ENCODE results near the gene ATP7B.

ATP7B gene

DNA sequence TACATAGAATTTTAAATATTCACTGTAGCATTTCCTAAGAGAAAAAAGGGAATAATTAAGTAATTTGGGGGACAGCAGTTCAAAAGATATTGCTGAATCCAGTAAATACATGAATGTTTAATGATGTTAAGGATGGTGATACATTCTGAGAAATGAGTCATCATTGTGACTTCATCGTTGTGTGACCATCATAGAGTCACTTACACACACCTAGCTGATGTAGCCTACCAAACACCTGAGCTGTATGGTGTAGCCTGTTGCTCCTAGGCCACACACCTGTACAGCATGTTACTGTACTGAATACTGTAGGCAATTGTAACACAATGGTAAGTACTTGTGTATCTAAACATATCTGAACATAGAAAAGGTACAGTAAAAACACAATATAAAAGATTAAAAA, 34.8 kb downstream of the ATP7B start:
- DNase-seq, result no peak

DNA sequence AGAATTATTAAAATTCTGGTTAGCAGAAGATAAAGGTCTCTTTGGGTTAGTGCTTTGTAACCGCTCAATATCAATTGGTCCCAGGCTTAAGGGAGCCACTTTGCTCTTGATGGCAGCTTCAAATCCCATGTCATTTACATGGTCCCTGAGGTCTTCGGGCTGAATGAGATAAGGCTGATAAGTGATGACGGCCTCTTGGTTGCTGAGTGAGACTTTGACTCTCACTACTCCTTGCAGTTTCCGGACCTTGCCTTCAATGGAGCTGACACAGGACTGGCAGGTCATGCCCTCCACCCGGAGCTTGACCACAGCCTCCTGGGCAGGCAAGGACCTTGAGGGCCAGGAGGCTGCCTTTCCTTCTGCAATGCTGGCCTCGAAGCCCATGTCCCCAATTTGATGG, 36.8 kb downstream of the ATP7B start:
- DNase-seq, result no peak

DNA sequence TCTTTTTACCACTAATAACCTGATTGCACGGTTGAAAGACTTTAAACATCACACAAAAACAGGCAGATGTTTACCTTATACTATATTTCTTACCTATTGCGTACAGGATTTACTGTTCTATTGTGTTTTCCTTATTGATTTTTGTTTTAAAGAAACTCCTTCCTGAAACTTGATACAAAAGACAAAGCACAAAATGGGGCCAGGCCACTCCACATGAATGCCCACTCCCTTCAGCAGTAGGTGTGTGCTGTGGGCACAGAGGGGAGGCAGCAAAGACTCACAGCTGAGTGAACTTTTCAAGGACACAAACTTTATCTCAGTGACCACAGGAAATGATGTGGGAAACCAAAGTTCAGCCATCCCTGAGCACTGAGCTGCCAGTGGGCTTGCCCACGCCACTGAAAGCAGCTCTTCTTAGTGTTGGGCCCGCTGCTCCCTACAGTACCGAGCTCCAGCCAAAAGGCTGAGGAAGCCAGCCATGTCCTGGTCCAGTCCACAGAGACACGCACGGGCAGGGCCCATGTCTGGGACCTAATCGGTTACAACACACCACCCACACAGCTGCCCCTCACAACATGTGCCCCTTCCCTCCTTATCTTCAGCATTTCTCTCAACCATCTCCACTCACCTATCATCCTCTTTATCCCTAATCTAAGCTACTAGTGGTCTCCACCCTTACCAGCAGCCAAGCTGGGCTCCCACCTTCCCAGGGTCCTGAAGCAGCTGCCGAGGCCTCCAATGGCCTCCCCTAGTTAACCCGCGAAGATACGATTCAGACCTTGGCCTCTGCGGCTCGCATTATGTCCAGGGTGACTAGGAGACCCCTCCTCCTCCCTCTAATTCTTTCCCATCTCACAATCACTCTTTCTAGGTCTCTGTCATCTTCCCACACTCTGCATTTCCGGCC, 39.5 kb downstream of the ATP7B start:
- DNase-seq, result no peak

DNA sequence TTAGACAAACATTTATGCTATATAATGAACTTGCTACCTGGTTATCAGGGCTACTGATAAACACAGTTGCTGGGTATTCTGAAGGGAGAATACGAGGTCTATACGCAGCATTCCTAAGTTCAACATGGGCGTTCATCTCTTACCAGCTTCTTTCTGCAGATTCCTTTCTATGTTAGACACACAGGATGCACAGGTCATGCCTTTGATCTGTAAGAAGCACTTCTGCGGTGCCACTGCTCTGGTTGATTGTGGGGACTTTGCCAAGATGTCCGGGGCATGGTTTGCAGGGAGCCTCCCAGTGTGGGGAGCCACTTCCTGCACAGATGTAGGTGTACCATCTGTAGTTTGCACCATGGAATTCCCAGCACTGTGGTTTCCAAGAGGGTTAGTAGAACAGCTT, 40.9 kb downstream of the ATP7B start:
- DNase-seq, result no peak

DNA sequence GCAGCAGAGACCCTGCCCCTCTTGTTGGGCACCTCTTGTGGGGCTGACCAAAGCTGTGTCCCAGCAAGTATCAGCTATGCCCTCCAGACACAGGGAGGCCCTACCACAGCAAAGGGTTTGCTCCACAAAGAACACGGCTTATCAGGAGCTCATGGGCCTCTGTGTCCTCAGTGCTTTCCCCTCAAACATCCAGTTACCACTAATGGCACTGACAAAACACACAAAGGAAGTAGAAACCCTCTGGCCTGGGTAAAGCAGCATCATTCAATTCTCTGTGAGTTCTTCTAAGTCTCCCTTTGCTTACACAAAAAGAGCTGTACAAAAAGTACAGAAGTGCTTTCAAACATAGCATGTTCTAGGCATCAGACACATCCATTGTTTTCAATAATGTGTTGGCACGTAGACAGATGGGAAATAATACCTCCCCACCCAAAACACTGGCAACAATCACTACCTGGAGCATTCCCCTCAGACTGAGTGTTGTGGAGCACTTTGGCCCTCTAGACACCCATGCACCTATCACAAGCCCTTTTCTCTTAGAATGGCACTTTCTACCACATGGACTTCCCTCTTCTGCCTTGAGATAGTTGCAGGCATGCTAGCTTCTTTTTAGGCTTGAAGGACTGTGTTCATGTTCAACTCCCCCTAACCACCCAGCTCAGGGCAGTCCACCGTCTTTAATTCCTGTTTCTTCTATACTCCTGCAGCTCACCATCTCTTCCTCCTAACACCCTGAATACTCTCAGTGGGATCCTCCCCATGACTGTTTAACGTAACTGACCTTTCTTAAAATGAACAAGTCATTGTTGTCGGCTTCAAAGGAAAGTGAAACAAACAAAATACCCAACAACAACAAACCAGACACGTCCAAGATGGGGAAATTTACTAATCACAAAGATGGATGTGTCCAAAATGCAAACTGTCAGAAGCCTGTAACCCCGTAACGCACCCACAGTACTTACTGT, 43.5 kb downstream of the ATP7B start:
- no peak for DNase-seq

DNA sequence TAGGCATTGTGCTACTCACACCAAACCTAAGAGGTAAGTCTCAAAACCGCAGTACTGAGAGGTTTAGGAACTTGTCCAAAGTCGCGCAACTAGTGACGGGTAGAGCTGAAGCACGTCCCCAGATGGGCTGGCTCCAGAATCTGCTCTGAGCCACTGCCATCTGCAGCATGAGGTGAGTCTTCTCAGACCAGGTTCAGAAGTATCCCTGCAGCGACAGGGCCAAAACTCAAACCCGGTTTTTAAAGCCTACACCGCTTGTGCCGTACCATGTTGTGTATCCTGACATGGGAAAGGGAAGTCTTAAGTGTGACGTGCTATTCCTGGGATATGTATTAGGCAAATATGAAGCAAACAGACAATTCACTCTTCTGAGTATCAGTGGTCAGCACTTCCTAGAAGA, 45.1 kb downstream of the ATP7B start:
- DNase-seq, result no peak

DNA sequence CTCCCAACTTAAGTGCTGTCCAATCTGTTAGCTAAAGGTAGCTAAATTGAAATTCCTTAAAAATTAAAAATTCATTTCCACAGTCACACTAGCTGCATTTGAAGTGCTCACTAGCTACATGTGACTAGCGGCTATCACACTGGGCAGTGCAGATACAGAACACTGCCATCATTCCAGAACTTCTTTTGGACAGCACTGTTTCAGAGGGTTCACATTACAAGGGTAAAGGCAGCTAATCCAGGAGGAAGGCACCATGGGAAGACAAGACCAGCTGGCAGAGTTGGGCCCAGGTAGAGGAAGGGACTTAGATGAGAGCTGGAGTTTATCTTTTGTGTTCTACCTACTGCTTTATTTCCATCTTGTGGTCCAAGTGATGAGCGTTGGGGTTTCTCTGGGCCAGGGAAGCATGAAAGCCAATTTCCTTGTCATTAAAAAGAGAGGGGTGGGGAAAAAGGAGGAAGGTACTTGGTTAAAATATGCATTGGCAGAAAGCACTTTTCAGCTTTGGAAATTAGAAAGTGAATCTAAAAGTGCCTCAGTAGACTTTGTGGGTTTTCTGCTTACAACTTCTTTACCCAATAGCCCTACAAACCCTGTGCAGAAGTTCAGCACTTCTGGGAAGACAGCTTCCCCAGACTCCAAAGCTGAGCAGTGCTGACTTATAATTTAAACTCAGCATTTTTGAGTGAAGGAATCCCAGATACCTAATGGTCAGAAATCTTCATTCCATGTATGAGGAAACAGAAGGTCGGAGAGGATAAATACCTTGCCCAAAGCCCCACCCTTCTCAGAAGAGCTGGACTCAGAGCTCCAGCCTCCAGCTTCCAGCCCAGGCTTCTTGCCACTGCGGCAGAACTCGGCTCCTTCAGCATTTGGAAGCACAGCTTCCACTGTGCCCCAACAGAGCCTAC, 49.5 kb downstream of the ATP7B start:
- DNase-seq, result no peak

DNA sequence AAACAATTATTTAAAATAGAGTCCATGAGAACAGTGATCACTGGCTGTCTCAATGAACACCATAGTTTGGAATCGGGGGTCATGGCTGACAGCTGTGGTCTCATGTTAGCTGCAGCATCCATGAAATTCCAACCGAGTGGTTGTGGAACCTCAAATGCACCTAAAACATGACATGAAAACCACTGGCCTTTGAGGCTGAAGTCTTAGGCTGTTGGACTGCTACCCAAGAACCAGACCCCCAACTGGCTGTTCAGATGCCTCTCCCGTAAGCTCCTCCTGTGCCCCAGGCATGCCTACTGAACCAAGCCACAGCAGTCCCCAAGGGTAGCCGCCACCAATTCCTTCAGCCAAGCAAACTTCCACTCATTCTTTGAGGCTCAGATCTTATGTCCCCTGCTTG, 50.5 kb downstream of the ATP7B start:
- no peak for DNase-seq

DNA sequence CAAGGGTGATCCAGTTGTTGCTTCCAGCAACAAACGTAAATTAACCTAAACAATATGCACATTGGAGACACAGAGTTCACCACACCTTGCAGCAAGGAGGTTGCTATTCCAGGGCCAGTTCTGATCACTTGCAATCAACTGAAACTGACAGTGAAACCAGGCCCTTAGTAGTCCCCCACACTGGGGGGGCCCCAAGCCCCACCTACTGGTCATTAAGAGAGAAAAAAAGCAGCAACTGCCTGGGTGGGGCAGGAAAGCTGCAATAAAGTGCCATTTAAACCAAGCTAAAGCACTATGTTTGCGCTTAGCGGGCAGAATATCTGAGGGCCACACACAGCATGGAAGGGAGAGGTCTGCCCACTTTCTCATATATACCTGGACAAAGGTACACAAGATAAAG, 51.5 kb downstream of the ATP7B start:
- no peak for DNase-seq

DNA sequence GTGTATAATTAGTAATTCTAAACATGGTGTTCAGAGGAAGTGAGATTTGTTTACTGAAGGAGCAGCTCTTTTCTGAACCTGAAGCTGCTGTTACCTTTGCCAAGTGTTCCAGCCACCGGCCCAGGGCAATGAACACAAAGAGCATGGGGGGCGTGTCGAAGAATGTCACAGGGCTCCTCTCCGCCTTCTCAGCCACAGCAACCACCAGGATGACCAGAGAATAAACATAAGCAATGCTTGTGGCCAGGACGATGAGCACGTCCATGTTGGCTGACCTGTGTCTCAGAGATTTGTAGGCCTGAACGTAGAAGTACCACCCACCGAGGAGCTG, 53.1 kb downstream of the ATP7B start:
- no peak for DNase-seq

DNA sequence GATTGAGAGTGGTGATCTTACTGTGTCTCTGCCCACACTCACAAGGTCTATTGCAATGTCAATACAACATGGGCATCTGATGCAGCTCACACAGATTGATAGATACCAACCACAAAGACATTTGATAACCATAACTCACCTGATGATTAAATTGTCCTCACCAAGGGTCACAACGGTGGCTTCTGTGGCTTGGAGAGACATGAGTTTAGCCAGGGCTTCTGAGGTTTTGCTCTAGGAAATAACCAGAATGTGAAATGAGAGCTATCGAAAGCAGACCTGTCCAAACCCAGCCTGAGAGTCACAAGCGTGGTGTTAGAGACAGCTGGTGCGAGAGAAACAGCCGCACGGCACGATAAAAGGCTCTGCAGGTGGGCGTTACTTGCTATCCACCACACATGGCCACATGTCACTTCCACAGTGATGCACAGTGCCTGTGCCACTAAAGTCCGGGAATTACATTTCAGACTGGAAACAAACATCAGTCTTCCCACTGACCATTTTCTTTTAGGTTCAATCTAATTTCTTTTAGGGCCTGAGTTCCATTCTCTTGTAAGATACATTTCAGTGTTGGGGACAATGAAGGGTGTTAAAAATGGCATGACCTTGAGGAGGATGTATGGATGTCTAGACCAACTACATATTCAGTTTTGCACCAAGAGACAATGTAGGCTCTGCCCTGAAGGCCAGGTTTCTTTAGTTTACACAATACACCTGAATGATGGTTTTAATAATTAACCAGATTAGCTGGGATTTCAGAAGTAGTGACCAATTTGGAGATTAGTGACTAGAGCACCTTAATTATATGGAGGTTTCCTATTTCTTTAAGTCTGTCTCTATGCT, 53.7 kb downstream of the ATP7B start:
- DNase-seq, result no peak

DNA sequence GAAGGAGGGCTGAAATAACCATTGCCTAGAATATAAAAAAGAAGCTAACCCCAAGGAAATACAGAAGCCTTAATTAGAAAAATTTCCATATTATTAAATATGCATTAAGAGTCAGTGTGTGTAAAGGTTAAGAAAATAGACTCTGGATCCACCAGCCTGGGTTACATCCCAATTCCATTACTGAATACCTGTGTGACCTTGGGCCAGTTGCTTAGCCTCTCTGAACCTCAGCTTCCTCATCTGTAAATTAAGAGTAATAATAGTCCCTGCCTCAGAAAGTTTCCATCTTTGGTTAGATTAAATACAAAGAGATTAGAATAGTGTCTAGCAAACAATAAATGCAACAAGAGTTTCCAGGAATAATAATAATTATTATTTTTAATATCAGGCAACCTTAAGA, 54.5 kb downstream of the ATP7B start:
- DNase-seq, result no peak

DNA sequence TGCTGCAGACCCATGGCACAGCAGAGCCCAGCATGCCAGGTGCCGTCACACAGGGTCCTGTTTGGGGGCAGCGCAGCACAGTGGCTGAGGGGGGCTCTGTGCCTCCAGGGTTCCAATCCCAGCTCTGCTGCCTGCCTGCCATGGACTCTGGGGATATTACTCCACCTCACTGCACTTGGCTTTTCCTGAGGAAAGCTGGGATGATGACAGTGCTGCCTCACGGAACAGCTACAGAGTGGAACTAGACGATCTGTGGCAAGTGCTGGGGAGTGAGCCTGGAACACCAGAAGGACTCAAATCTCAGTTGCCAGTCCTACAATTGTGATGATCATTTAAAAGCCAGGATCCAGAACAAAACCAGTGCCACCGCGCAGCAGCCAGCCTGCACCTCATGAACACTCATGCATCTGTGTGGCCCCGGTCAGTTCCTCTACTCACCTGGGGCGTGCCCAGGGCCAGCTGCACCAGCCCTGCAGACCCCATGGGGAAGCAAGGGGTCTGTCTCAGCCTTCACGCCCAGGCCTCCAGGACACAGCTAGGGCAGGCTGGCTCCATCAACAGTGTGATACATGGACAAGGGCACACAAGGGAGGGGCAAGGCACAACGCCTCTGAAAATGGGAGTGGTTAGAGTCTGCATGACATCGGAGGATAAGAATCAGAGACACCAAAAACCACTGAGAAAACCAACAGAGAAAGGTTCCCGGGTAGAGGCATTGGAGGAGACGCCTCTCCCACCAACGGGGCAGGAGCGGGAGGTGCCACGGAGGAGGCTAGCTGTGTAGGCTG, 55.2 kb downstream of the ATP7B start:
- DNase-seq, result no peak

DNA sequence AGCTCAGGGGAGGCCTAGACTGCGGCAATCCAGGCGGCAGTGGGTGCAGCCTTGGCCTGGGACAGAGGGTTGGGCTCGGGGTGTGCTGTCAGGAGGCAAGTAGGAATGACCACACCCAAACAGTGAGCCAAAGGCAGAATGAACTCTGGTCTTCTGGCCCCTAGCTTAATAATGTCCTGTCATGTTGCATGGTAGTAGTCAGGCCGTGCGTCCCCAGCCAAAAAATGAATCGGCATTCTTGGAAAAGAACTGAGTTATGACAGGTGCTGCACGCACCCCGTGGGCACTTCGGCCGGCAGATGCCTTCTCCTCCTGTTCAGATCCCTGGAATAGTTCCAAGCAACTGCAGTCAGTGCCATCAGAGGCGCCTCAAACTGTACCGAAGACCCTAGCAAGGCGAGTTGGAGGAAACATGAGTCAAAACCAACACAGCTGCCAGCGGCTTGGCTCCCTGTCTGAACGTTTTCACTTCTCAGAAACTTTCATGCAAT, 55.9 kb downstream of the ATP7B start:
- DNase-seq, result no peak

DNA sequence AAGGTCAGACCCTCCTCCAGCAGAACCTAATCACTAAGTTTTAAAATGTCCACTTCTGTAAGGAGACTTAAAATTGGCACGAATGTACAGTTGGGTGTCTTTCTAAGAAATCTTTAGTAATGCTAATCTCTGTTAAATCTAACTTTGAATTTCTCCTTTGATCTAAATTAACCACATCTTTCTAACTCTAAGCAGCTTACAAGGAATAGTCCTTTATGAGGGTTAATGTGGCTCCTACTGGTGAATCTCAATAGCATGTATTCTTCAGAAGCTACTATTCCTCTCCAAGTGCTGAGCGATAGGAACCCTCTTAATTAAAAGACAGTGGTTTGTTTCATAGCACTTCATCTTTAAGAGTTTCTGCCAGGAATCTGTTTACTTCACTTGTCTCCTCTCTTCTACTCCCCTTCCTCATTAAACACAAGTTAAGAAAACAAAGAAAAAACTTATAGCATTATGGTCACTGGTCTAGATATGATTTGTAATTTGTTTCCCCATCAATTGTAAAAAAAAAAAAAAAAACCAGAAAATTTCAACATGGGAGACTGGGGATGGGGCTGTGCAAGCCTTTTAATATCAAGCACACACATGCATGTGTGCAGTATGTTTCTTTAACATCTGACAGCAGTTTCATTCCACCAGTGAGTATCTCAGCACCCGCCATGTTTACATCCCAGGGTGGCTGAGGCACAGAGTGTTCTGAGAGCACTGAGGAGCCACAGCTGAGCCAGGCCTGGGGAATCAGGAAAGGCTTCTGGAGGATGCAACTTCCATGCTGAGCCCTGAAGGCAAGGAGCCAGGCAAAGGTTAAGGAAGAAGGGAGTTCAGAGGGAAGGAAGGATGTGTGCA, 57.7 kb downstream of the ATP7B start:
- DNase-seq, result no peak

DNA sequence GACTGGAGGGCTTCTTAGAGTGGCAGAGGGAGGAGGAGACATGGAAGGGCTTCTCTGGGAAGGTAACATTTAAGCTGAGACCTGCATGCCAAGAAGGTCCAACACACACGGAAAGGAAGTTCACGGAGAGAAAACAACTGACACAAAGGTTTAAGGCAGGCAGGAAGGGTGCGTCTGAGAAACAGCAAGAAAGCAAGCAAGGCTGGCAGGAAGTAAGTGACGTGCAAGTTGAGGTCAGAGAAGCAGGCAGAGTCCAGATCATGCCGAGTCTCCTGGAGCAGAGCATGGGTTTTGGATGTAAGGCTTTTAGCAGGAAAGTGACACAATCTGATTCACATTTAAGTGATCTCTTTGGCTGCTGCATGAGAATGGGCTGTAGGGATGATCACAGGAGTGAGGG, 60.5 kb downstream of the ATP7B start:
- DNase-seq, result no peak

DNA sequence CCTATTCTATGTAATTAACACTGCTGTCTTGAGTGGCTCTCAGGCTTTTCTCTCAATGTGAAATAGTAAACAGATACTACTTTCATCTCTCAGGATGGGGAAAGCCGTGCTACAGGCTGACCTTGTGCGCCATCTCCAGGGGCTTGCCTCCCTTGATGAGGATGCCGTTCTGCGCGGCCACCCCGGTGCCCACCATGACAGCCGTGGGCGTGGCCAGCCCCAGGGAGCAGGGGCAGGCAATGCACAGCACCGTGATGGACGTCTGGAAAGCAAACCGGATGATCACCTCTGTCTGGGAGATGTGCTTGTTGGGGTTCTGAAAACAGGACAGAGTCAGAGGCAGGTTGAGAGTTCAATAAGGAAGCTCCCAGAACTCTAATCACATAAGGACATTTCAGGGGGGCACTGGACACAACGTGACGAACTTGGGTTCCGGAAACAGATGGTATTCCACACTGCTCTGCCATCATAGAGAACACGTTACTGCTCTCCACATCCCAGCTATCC, 65.0 kb downstream of the ATP7B start:
- no peak for DNase-seq

DNA sequence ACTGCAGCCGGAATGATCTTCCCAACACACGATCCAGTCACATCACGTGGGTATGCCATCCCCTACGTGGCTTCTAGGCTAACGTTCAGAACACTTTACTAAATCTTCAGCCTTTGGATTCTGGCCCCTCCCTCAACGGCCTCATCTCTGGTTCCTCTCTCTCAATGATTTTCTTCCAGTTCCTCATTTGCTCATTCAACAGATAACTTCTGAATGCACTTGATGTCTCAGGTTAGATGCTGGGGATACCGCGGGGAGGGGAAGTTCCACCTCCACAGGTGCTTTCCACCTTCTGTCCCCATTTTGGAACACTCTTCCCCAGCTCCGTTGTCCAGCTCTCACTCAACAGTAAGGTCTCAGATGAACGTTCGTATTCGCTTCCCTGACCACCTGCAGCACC, 66.1 kb downstream of the ATP7B start:
- DNase-seq, result no peak

DNA sequence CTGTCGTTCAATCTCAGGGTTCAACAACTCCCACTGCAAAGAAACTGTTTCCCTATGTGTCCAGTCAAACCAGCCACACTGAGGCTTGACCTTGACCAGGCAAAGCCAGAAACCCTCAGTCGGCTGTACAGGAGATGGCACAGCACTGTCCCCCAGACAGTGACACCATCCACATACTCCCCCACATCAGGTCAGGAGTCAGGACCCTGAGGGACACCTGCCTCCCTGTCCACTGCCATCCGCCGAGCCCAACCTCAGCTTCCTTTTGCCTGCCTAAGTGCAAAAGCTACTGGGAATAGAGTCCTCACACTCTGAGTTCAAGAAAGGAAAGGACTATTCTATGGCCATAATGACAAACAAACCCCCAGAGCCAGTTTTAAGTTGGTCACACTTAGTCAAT, 66.8 kb downstream of the ATP7B start:
- DNase-seq, result no peak

DNA sequence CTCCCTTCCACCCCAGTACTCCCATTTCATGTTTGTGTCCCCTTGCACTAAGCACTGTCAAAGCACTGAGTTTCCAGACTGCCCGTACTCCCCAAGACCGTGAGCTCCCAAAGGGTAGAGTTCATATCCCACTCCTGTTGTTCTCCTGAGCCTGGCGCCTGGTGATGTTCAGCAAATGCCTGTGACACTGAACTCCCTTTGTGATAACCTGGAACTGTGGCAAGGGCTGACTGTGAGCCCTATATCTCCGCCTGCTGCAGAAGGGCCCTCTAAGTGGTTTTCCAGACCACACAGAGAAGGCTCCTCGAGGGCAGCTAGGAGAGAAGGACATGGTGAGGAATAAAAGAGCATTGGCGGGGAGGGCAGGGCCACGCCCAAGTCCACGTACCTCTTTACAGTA, 67.5 kb downstream of the ATP7B start:
- no peak for DNase-seq
